B cell (primary cell): ENCODE data around the gene CEP85L. TPM values are rescaled to one million over a fixed set of nuclear protein-coding genes. Genes with fewer than 3 reads are reported as not detected.

Experiments used
- ATAC-seq: fragments of 200-7000 bp; cut with Tn5 transposase; one replicate; pipeline ENCODE4 v1.10.0; 2021; ENCODE audit warnings: low read depth, mild to moderate bottlenecking, moderate number of reproducible peaks, moderate library complexity
- CTCF ChIA-PET: fragments of 350-600 bp; sonication (Branson Sonifier 250); formaldehyde crosslinking; loops from one replicate; lab custom pipeline; 2021; ENCODE audit warnings: antibody characterized with exemption, inconsistent platforms; lab: Charles Lee
- POLR2A ChIA-PET: fragments of 350-600 bp; sonication (Branson Sonifier 250); formaldehyde crosslinking; loops from one replicate; lab custom pipeline; 2021; ENCODE audit warnings: antibody characterized with exemption; lab: Charles Lee
- DNase-seq: peaks from one replicate; pipeline ENCODE4 v3.0.0; 2013
- H2AFZ ChIP-seq: 2 replicates; pipeline ENCODE4 v1.6.1; 2012; ENCODE audit warnings: mild to moderate bottlenecking, low read depth, low read length; ENCODE audit not compliant: insufficient read depth, poor library complexity, severe bottlenecking
- H3K27ac ChIP-seq, 2 donors: 1 replicate in 1 of 2; 2 replicates in 1 of 2; pipeline ENCODE4 v1.5.1; 2012 to 2013; ENCODE audit warnings: low read length in 2 of 2, mild to moderate bottlenecking in 2 of 2, moderate library complexity in 1 of 2
- H3K27me3 ChIP-seq, 4 experiments: fragments of 200-600 bp in 1 of 4; sonication (generic) in 1 of 4; replicated peaks in 1 of 4; 1 replicate in 2 of 4; 2 replicates in 2 of 4; pipeline versions ENCODE4 v1.6.1 to v1.7.0; 2013 to 2016; ENCODE audit warnings: low read length in 3 of 4, mild to moderate bottlenecking in 2 of 4, mixed read lengths in 1 of 4, moderate library complexity in 1 of 4; ENCODE audit not compliant: insufficient read depth in 4 of 4, control insufficient read depth in 3 of 4; ENCODE audit errors: control extremely low read depth in 1 of 4
- H3K36me3 ChIP-seq, 2 experiments: replicated peaks in 1 of 2; 1 replicate in 1 of 2; 2 replicates in 1 of 2; pipeline versions ENCODE4 v1.6.1 to v1.7.1; 2013; ENCODE audit warnings: low read length in 1 of 2; ENCODE audit not compliant: insufficient read depth in 2 of 2, control insufficient read depth in 1 of 2; ENCODE audit errors: control extremely low read depth in 1 of 2, extremely low read depth in 1 of 2
- H3K4me1 ChIP-seq, 2 donors: fragments of 200-600 bp in 1 of 2; sonication (generic) in 1 of 2; 1 replicate in 1 of 2; 2 replicates in 1 of 2; pipeline versions ENCODE4 v1.5.1 to v1.6.1; 2013 to 2017; ENCODE audit warnings: low read length in 2 of 2; ENCODE audit not compliant: control insufficient read depth in 2 of 2, insufficient read depth in 2 of 2
- H3K4me2 ChIP-seq: replicated peaks from 2 replicates; pipeline ENCODE3; 2012; ENCODE audit warnings: mild to moderate bottlenecking, low read depth, low read length; ENCODE audit not compliant: poor library complexity, severe bottlenecking
- H3K4me3 ChIP-seq, 5 experiments: fragments of 200-600 bp in 1 of 5; sonication (generic) in 1 of 5; 1 replicate in 3 of 5; 2 replicates in 2 of 5; pipeline versions ENCODE4 v1.5.1 to v1.7.0; 2011 to 2016; ENCODE audit warnings: low read length in 4 of 5, mild to moderate bottlenecking in 4 of 5, low read depth in 2 of 5, control low read depth in 1 of 5, moderate library complexity in 1 of 5; ENCODE audit not compliant: insufficient read depth in 1 of 5; ENCODE audit errors: control extremely low read depth in 1 of 5, extremely low read depth in 1 of 5
- H3K79me2 ChIP-seq: fragments of 200-600 bp; sonication (generic); one replicate; pipeline ENCODE4 v1.6.0; 2016; ENCODE audit warnings: low read length; ENCODE audit not compliant: control insufficient read depth, insufficient read depth
- H3K9ac ChIP-seq: fragments of 200-600 bp; sonication (generic); 2 replicates; pipeline ENCODE4 v1.6.1; 2017; ENCODE audit warnings: mild to moderate bottlenecking, low read length, moderate library complexity
- H3K9me3 ChIP-seq, 3 donors: one replicate each; pipeline versions ENCODE4 v1.6.1 to v1.7.1; 2013; ENCODE audit warnings: low read length in 2 of 3; ENCODE audit not compliant: control insufficient read depth in 2 of 3, insufficient read depth in 1 of 3; ENCODE audit errors: control extremely low read depth in 1 of 3
- H4K20me1 ChIP-seq: 2 replicates; pipeline ENCODE4 v1.6.0; 2012; ENCODE audit warnings: mild to moderate bottlenecking, low read length; ENCODE audit not compliant: insufficient read depth, control insufficient read depth, poor library complexity, severe bottlenecking
- H3K27ac Mint-ChIP-seq: one replicate; pipeline ENCODE4 v1.8.0; 2021; ENCODE audit warnings: mixed read lengths
- H3K27me3 Mint-ChIP-seq: one replicate; pipeline ENCODE4 v1.8.0; 2021; ENCODE audit warnings: mixed read lengths
- H3K4me1 Mint-ChIP-seq: one replicate; pipeline ENCODE4 v1.8.0; 2021; ENCODE audit warnings: mixed read lengths
- H3K4me3 Mint-ChIP-seq: one replicate; pipeline ENCODE4 v1.8.0; 2021; ENCODE audit warnings: mixed read lengths
- H3K9me3 Mint-ChIP-seq: one replicate; pipeline ENCODE4 v1.8.0; 2022; ENCODE audit warnings: mixed read lengths; ENCODE audit not compliant: insufficient read depth
- CTCF ChIP-seq: fragments of 200-600 bp; IDR thresholded peaks from one replicate; pipeline ENCODE4 v1.8.0; 2022; ENCODE audit warnings: antibody characterized with exemption, mild to moderate bottlenecking
- EZH2 ChIP-seq: IDR thresholded peaks from 2 replicates; pipeline ENCODE4 v1.6.1; 2012; ENCODE audit warnings: borderline replicate concordance, low read depth, mild to moderate bottlenecking, moderate library complexity, low read length; ENCODE audit not compliant: insufficient read depth, poor library complexity, severe bottlenecking
- WGBS: methylation state at CpG from one replicate; pipeline ENCODE4 v1.1.5; 2013; ENCODE audit warnings: missing lambda C conversion rate; ENCODE audit not compliant: insufficient coverage; 5-methylcytosine and 5-hydroxymethylcytosine counted together
- intact Hi-C: fragments of 100-400 bp; cut with micrococcal nuclease; formaldehyde crosslinking; loops from one replicate; pipeline ENCODE4 v1.10.0; 2022
- polyA plus RNA-seq: library from polyadenylated mRNA; depleted of rRNA; stranded (reverse); fragments of >200 nt; gene quantifications from 2 replicates; pipeline ENCODE4 v1.2.3, GENCODE V29; 2012
- total RNA-seq, 2 donors: library from RNA; stranded (reverse); fragments of 120-200 nt in 1 of 2; gene quantifications; 1 replicate in 1 of 2; 2 replicates in 1 of 2; pipeline versions ENCODE4 v1.2.3 to v1.2.4, GENCODE V29; 2013 to 2022

The CEP85L gene
- total and polyA plus RNA-seq, 2 donors (not counting 1 experiment from before 2014, with no cell fraction given) = 7.6 to 32.1 TPM

- no peak for DNase-seq
- Mint-ChIP-seq H3K27me3 (no peaks in the 10 kb centered on the region), H3K4me3 (no peak overlapping the region), H3K27ac (no peak overlapping the region), H3K9me3 (no peaks in the 10 kb centered on the region), H3K4me1 (peaks cover 12% of the 10 kb centered on the region)
- intact Hi-C loops = no loop called here
- WGBS = no CpG with 5 or more reads among the region's 4 CpGs
- Histone ChIP-seq H2AFZ (no peak overlapping the region), H3K9ac (no peak overlapping the region), H3K9me3 (no peaks in the 10 kb centered on the region), H3K4me3 (no peak overlapping the region), H3K27ac (no peak overlapping the region), H3K36me3 (peaks cover 0 to 3% of the 10 kb centered on the region in 2 experiments), H3K79me2 (no peaks in the 10 kb centered on the region), H3K27me3 (no peaks in the 10 kb centered on the region), H3K4me2 (no peak overlapping the region), H4K20me1 (no peaks in the 10 kb centered on the region), H3K4me1 (no peaks in the 10 kb centered on the region)
- no peak for TF ChIP-seq EZH2
- no peak for TF ChIP-seq CTCF
- no peak for ATAC-seq
- ChIA-PET CTCF (no interaction called here), POLR2A (no interaction called here)
Observed at GRCh38 chr6:118511930-118512715, 139.3 kb downstream of the CEP85L start.

GRCh38 chr6:118509009-118509617 lies 142.3 kb downstream of the CEP85L start:
- intact Hi-C loops = no loop called here
- no peak overlapping the region for H3K4me3 Mint-ChIP-seq

More at GRCh38 chr6:118509009-118509617, 142.3 kb downstream of the CEP85L start:
- DNase-seq (no peak), ATAC-seq (no peak)
- Histone ChIP-seq H3K9ac (no peak overlapping the region), H3K36me3 (peaks cover 4 to 10% of the 10 kb centered on the region in 2 experiments), H3K27ac (no peak overlapping the region), H3K4me3 (no peak overlapping the region), H2AFZ (no peak overlapping the region), H3K27me3 (no peaks in the 10 kb centered on the region), H3K9me3 (no peaks in the 10 kb centered on the region), H3K4me1 (no peaks in the 10 kb centered on the region), H4K20me1 (no peaks in the 10 kb centered on the region), H3K4me2 (no peak overlapping the region), H3K79me2 (no peaks in the 10 kb centered on the region)
- TF ChIP-seq CTCF (no peak), EZH2 (no peak)
- no peaks in the 10 kb centered on the region for H3K9me3 Mint-ChIP-seq
- no peaks in the 10 kb centered on the region for H3K27me3 Mint-ChIP-seq
- no peak overlapping the region for H3K27ac Mint-ChIP-seq
- ChIA-PET POLR2A (no interaction called here), CTCF (no interaction called here)
- WGBS = no CpG with 5 or more reads among the region's 3 CpGs
- peaks cover 6% of the 10 kb centered on the region for H3K4me1 Mint-ChIP-seq
